Myocyte (in vitro differentiated cells): ENCODE data around the gene TMEM37. TPM values are rescaled to one million over a fixed set of nuclear protein-coding genes. Genes with fewer than 3 reads are reported as not detected.
"Not testable (repeated sequence)": the region's sequence is repeated elsewhere in the genome, so short reads cannot be mapped to it uniquely, and the experiment has no call there.

Source experiments
- DNase-seq: peaks from one replicate; pipeline ENCODE4 v3.0.0-alpha.2; 2012; ENCODE audit warnings: low read depth
- polyA plus RNA-seq: library from polyadenylated mRNA; unstranded; fragments of >200 nt; gene quantifications from one replicate; pipeline ENCODE4 v1.2.1, GENCODE V29; 2012; ENCODE audit warnings: missing spikeins
- total RNA-seq: library from RNA; depleted of rRNA; stranded (reverse); fragments of >200 nt; gene quantifications from 2 replicates; pipeline ENCODE4 v1.2.3, GENCODE V29; 2014

TMEM37 gene
- total RNA-seq = not detected in 2 replicates
- 0.10 TPM for polyA plus RNA-seq

- peak; percentile 69 for DNase-seq
These were observed at the start of gene TMEM37 for GRCh38 chr2:119431155-119431975. Gene TMEM37 (plus strand): TSS chr2:119431854. CDS start chr2:119431904, 50 bp downstream.

GRCh38 chr2:119383410-119384140, 48.1 kb upstream of the TMEM37 start:
- DNase-seq = no peak

GRCh38 chr2:119384971-119385370, 46.7 kb upstream of the TMEM37 start:
- no peak for DNase-seq

GRCh38 chr2:119385466-119385865, 46.2 kb upstream of the TMEM37 start:
- DNase-seq = no peak

GRCh38 chr2:119387381-119388129, 44.1 kb upstream of the TMEM37 start:
- DNase-seq = peak; percentile 71

- DNase-seq = peak; percentile 46
These were observed 41.9 kb upstream of the TMEM37 start for GRCh38 chr2:119389615-119390306.

GRCh38 chr2:119393971-119394748, 37.5 kb upstream of the TMEM37 start:
- no peak for DNase-seq

GRCh38 chr2:119397196-119397595, 34.5 kb upstream of the TMEM37 start:
- no peak for DNase-seq

GRCh38 chr2:119402106-119402505, 29.5 kb upstream of the TMEM37 start:
- no peak for DNase-seq

- no peak for DNase-seq
These were observed 28.8 kb upstream of the TMEM37 start for GRCh38 chr2:119402645-119403560.

GRCh38 chr2:119403618-119404017, 28.0 kb upstream of the TMEM37 start:
- DNase-seq = not testable (repeated sequence)

- DNase-seq = no peak
These were observed 26.5 kb upstream of the TMEM37 start for GRCh38 chr2:119405151-119405550.

- DNase-seq = peak; percentile 70
These were observed 24.0 kb upstream of the TMEM37 start for GRCh38 chr2:119407430-119408220.

- DNase-seq = peak; percentile 12
These were observed 23.4 kb upstream of the TMEM37 start for GRCh38 chr2:119408221-119408619.

GRCh38 chr2:119409506-119409905, 22.1 kb upstream of the TMEM37 start:
- DNase-seq = no peak

GRCh38 chr2:119414894-119415293, 16.8 kb upstream of the TMEM37 start:
- no peak for DNase-seq

- DNase-seq = no peak
These were observed 16.0 kb upstream of the TMEM37 start for GRCh38 chr2:119415630-119416029.

- DNase-seq = no peak
These were observed 15.2 kb upstream of the TMEM37 start for GRCh38 chr2:119416299-119416923.
